Uterus (tissue), 4 donors: Measurements from ENCODE around the gene CAPZB. TPM values are rescaled to one million over a fixed set of nuclear protein-coding genes. Genes with fewer than 3 reads are reported as not detected.

Experiments used
- DNase-seq, 2 donors: peaks; one replicate each; pipeline ENCODE4 v3.0.0-alpha.2; 2019 to 2020
- H3K27ac ChIP-seq, 2 donors: fragments of 200-600 bp; sonication (generic); 1 replicate in 1 of 2; 2 replicates in 1 of 2; pipeline ENCODE4 v1.5.1; 2016 to 2018
- H3K27me3 ChIP-seq, 2 donors: fragments of 200-600 bp; sonication (generic); one replicate each; pipeline ENCODE4 v1.5.1; 2018 to 2019; ENCODE audit warnings: control low read depth in 1 of 2
- H3K36me3 ChIP-seq, 2 donors: fragments of 200-600 bp; sonication (generic); one replicate each; pipeline ENCODE4 v1.5.1; 2019; ENCODE audit warnings: control low read depth in 1 of 2
- H3K4me1 ChIP-seq, 2 donors: fragments of 200-600 bp; sonication (generic); one replicate each; pipeline ENCODE4 v1.5.1; 2018 to 2019; ENCODE audit warnings: control low read depth in 1 of 2
- H3K4me3 ChIP-seq, 2 donors: fragments of 200-600 bp; sonication (generic); 1 replicate in 1 of 2; 2 replicates in 1 of 2; pipeline ENCODE4 v1.5.1; 2018 to 2019; ENCODE audit warnings: mild to moderate bottlenecking in 1 of 2
- H3K9me3 ChIP-seq, 2 donors: fragments of 200-600 bp; sonication (generic); one replicate each; pipeline ENCODE4 v1.5.1; 2019; ENCODE audit warnings: control low read depth in 1 of 2
- POLR2A ChIP-seq, 2 donors: fragments of 450-650 bp; IDR thresholded peaks; one replicate each; pipeline ENCODE4 v1.6.1; 2016; ENCODE audit warnings: antibody characterized with exemption in 2 of 2, mild to moderate bottlenecking in 1 of 2, moderate library complexity in 1 of 2
- intact Hi-C: fragments of 100-400 bp; cut with DNase I; formaldehyde crosslinking; loops from one replicate; pipeline ENCODE4 v1.15.1; 2023; ENCODE audit warnings: low total_unique reads
- total RNA-seq, 4 donors: library from RNA; depleted of rRNA in 3 of 4; stranded (reverse); fragments of >200 nt in 3 of 4; gene quantifications; one replicate each; pipeline versions ENCODE4 v1.1.0 to v1.2.4, GENCODE V29; 2014 to 2023
- TF ChIP-seq, protein P1 (sequence below), 4 experiments: fragments of 200-600 bp in 2 of 4; fragments of 450-650 bp in 2 of 4; sonication (generic) in 2 of 4; IDR thresholded peaks; one replicate each; pipeline ENCODE4 v1.5.1; 2016 to 2019; ENCODE audit warnings: antibody characterized with exemption in 4 of 4, mild to moderate bottlenecking in 2 of 4, moderate library complexity in 1 of 4
- donor health status: DM: yes; HTN: yes; CAD: no.

The CAPZB gene
- total RNA-seq, 4 donors from 2014 or later: 94.4 to 281 (median 141) TPM

DNA sequence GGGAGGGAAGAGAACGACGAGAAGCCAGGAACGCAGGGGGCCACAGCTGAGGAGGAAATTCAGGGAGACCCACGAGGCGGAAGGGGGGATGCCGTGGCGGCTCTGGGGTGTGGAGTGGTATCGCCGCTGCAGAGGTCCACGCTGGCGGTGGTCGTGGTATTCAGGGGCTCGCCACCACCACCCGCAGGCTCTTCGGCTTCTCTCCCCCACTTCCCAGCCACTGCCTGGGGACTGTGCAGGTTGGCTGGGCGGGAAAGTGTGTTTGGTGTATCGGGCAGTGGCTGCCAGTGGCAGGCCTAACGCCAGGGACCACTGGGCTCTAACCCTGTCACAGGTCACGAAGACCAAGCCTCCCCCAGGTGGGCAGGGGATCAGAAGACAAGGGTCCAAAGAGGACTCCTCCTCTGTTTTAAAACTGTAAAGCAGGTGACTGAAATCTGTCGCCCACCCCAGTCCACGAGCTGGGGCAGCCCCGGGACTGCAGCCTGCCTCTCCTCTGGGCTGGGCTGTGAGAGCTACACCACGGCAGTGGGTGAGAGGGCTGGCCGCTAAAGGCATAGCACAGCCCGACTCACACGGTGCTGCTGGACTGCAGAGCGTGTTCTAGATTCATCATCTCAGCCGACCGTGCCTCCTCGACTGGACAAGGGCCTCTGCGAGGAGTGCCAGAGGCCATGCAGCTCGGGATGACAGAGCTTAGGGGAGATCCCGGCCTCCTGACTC is 142.3 kb downstream of the CAPZB start:
- H3K27ac ChIP-seq: peak overlapping the region; percentile 53 to 54
- DNase-seq: no peak
- no peaks in the 10 kb centered on the region for H3K36me3 ChIP-seq
- no peaks in the 10 kb centered on the region for H3K27me3 ChIP-seq
- no peaks in the 10 kb centered on the region for H3K9me3 ChIP-seq
- intact Hi-C loops: loop anchor here (10.0 kb wide), 2 partner anchors 52 to 312 kb away; no protein-coding TSS in a partner anchor
- no peak for TF ChIP-seq POLR2A (IDR thresholded peaks at IDR 0.05)
- H3K4me1 ChIP-seq: peaks cover 0 to 5% of the 10 kb centered on the region in 2 donors
- no peak overlapping the region for H3K4me3 ChIP-seq

DNA sequence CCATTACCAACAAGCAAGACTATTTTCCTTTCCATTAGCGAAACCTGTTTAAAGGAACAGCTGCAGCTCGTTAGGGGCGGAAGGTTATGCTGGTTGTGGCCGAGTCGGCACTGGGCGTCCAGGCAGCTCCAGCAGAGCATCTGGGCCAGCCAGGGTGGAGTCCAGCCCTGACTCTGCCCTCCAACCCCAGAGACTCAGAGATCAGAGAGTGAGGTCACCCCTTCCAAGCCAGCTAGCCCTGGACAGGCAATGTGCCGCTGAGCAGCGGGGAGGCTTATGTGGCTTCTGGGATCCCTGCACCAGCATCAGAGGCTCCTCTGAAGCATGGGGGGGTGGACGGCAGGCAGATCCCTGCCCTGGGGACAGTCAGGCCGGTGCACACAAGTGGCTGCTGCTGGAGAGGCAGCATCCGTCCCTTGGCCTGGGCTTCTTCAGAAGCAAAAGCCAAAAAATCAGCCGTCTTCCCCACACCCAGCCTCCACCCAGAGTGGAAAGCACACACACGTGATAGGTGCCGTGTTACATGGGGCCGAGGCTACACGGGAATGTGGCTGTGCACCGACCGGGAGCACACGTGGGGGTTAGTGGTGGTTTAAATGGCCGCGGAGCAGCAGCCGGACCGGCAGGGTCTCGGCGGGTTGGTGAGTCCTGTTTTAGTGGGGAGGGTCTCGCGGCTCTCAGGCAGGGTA is 143.1 kb downstream of the CAPZB start:
- no peak for TF ChIP-seq POLR2A (IDR thresholded peaks at IDR 0.05)
- TF ChIP-seq, protein P1, sequence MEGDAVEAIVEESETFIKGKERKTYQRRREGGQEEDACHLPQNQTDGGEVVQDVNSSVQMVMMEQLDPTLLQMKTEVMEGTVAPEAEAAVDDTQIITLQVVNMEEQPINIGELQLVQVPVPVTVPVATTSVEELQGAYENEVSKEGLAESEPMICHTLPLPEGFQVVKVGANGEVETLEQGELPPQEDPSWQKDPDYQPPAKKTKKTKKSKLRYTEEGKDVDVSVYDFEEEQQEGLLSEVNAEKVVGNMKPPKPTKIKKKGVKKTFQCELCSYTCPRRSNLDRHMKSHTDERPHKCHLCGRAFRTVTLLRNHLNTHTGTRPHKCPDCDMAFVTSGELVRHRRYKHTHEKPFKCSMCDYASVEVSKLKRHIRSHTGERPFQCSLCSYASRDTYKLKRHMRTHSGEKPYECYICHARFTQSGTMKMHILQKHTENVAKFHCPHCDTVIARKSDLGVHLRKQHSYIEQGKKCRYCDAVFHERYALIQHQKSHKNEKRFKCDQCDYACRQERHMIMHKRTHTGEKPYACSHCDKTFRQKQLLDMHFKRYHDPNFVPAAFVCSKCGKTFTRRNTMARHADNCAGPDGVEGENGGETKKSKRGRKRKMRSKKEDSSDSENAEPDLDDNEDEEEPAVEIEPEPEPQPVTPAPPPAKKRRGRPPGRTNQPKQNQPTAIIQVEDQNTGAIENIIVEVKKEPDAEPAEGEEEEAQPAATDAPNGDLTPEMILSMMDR (IDR thresholded peaks at IDR 0.05): no peak
- peak overlapping the region; percentile 53 to 54 for H3K27ac ChIP-seq
- peak in 1 of 2 donors; percentile 52 for DNase-seq
- no peaks in the 10 kb centered on the region for H3K27me3 ChIP-seq
- intact Hi-C loops: loop anchor here (10.0 kb wide), 2 partner anchors 53 to 313 kb away; no protein-coding TSS in a partner anchor
- H3K9me3 ChIP-seq: no peaks in the 10 kb centered on the region
- H3K4me1 ChIP-seq: peaks cover 0 to 5% of the 10 kb centered on the region in 2 donors
- H3K36me3 ChIP-seq: no peaks in the 10 kb centered on the region
- no peak overlapping the region for H3K4me3 ChIP-seq

DNA sequence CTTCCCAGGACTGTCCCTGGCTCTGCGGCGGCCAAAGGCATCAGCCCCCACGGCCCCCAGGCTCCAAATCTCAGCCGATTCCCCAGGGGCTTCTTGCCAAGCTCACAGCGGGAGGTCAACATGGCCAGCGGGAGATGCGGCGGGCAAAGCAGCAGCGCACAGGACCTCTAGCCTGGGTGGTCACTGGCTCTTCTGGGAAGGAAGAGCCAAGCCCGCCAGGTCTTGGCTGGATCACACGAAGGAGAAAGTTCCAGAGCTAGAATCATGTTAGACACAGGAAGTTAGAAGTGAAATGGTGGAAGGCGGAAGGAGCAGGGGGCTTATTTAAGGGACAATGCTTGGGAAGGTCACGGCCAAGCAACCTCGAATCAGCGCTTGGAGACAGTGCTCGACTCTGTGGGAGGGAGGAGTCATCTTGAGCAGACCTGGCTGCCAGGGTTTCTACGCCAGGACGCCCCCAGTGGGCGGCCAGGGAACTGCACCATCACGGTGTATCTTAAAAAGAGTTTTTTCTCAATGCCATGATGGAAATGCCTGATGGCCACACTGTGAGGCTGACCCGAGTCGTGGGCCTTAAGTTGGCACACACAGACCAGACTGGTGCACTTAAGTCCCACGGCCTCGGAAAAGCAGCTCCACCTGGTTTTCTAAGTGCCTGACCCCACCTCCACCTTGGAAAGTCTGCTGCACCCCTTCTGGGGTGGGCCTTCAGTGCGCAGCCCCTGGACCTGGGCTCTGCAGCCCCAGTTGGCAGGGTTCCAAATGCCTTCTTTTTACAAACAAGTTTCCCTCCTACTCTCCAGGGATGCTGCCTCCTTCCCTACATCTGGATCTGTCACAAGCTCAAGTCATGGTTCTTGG is 143.9 kb downstream of the CAPZB start:
- Histone ChIP-seq H3K9me3 (no peaks in the 10 kb centered on the region), H3K4me3 (no peak overlapping the region), H3K27me3 (no peaks in the 10 kb centered on the region), H3K36me3 (no peaks in the 10 kb centered on the region), H3K27ac (peak overlapping the region; percentile 53 to 54), H3K4me1 (peaks cover 0 to 5% of the 10 kb centered on the region in 2 donors)
- intact Hi-C loops: loop anchor here (10.0 kb wide), 2 partner anchors 53 to 313 kb away; no protein-coding TSS in a partner anchor
- DNase-seq: peak; percentile 77
- TF ChIP-seq, protein P1 (IDR thresholded peaks at IDR 0.05): peak; percentile 57 to 87 (median 76)
- no peak for TF ChIP-seq POLR2A (IDR thresholded peaks at IDR 0.05)

DNA sequence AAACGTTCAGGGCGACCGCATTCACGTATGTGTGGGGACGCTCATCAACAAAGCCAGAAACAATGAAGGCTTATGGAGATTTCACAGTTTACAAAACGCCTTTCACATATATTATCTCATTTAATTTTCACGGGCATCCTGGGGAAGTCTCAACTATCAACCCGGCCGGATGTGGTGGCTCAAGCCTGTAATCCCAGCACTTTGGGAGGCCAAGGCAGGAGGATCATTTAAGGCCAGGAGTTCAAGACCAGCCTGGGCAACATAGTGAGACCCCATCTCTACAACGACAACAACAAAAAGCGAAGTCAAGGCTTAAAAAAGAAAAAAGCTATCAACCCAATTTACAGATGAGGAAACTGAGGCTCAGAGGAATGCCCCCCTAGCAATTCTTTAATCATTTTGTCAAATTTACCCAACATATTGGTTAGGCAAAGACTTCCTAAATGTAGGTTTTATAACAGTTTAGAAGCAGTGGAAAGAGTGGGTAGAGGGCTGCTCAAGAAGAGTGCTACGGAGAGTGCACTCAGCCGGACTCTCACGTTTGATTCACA is 144.9 kb downstream of the CAPZB start:
- H3K4me3 ChIP-seq: no peak overlapping the region

More for the DNA sequence above, 144.9 kb downstream of the CAPZB start:
- Histone ChIP-seq H3K4me1 (peaks cover 0 to 5% of the 10 kb centered on the region in 2 donors), H3K9me3 (no peaks in the 10 kb centered on the region), H3K36me3 (no peaks in the 10 kb centered on the region), H3K27me3 (no peaks in the 10 kb centered on the region), H3K27ac (no peak overlapping the region)
- TF ChIP-seq, protein P1 (IDR thresholded peaks at IDR 0.05): no peak
- TF ChIP-seq POLR2A (IDR thresholded peaks at IDR 0.05): no peak
- no peak for DNase-seq
- intact Hi-C loops: loop anchor here (10.0 kb wide), 2 partner anchors 54 to 314 kb away; no protein-coding TSS in a partner anchor
